ENCODE results near the gene ARRDC5.
"Not testable (repeated sequence)": the region's sequence is repeated elsewhere in the genome, so short reads cannot be mapped to it uniquely, and the experiment has no call there.

ARRDC5 gene

GRCh38 chr19:4906963-4907362 is 4.3 kb upstream of the ARRDC5 start:
- Histone ChIP-seq H3K4me3 (ENCODE audit: low read depth, low read length) (no peak overlapping the region), H3K4me1 (peaks cover 4% of the 10 kb centered on the region), H3K9me3 (no peaks in the 10 kb centered on the region), H3K36me3 (peaks cover 12% of the 10 kb centered on the region), H3K27me3 (no peaks in the 10 kb centered on the region)
- DNase-seq, result no peak
- no peak for TF ChIP-seq CTCF (IDR thresholded peaks at IDR 0.05; ENCODE audit: low read depth, low read length)

- no peak for TF ChIP-seq CTCF (IDR thresholded peaks at IDR 0.05; ENCODE audit: low read depth, low read length)
- DNase-seq, result no peak
- Histone ChIP-seq H3K27me3 (no peaks in the 10 kb centered on the region), H3K9me3 (no peaks in the 10 kb centered on the region), H3K36me3 (no peaks in the 10 kb centered on the region), H3K4me3 (ENCODE audit: low read depth, low read length) (no peak overlapping the region), H3K4me1 (no peaks in the 10 kb centered on the region; the same call in 1 of the 2 replicates)
Observed at GRCh38 chr19:4904481-4904880, 1.8 kb upstream of the ARRDC5 start.

GRCh38 chr19:4900879-4901278 is 1.8 kb downstream of the ARRDC5 start:
- not testable (repeated sequence) for H3K9me3 ChIP-seq; H3K36me3 ChIP-seq; DNase-seq; H3K27me3 ChIP-seq; H3K4me3 ChIP-seq (ENCODE audit: low read depth, low read length); H3K4me1 ChIP-seq

GRCh38 chr19:4897146-4897545 is 5.5 kb downstream of the ARRDC5 start:
- H3K9me3 ChIP-seq, result no peaks in the 10 kb centered on the region
- no peaks in the 10 kb centered on the region for H3K4me1 ChIP-seq
- no peak for TF ChIP-seq CTCF (IDR thresholded peaks at IDR 0.05; ENCODE audit: low read depth, low read length)
- H3K4me3 ChIP-seq (ENCODE audit: low read depth, low read length), result no peak overlapping the region
- DNase-seq, result no peak
- no peaks in the 10 kb centered on the region for H3K36me3 ChIP-seq
- no peaks in the 10 kb centered on the region for H3K27me3 ChIP-seq

- no peaks in the 10 kb centered on the region for H3K4me1 ChIP-seq
- no peaks in the 10 kb centered on the region for H3K36me3 ChIP-seq
- no peak for TF ChIP-seq CTCF (IDR thresholded peaks at IDR 0.05; ENCODE audit: low read depth, low read length)
- H3K4me3 ChIP-seq (ENCODE audit: low read depth, low read length), result no peak overlapping the region
- H3K27me3 ChIP-seq, result no peaks in the 10 kb centered on the region
- H3K9me3 ChIP-seq, result no peaks in the 10 kb centered on the region
- no peak for DNase-seq
Observed at GRCh38 chr19:4896372-4896771, 6.3 kb downstream of the ARRDC5 start.

- not testable (repeated sequence) for H3K27me3 ChIP-seq; H3K9me3 ChIP-seq; DNase-seq; H3K36me3 ChIP-seq; H3K4me3 ChIP-seq (ENCODE audit: low read depth, low read length); H3K4me1 ChIP-seq
Observed at GRCh38 chr19:4892962-4893361, 9.7 kb downstream of the ARRDC5 start.

- H3K9me3 ChIP-seq, result no peaks in the 10 kb centered on the region
- no peaks in the 10 kb centered on the region for H3K4me1 ChIP-seq
- no peak for TF ChIP-seq CTCF (IDR thresholded peaks at IDR 0.05; ENCODE audit: low read depth, low read length)
- no peaks in the 10 kb centered on the region for H3K36me3 ChIP-seq
- no peaks in the 10 kb centered on the region for H3K27me3 ChIP-seq
- no peak overlapping the region for H3K4me3 ChIP-seq (ENCODE audit: low read depth, low read length)
- no peak for DNase-seq
Observed at GRCh38 chr19:4891066-4891465, 11.6 kb downstream of the ARRDC5 start.
